Measurements from ENCODE around the gene FUT4.

GRCh38 chr11:94595076-94595475 is 51.4 kb downstream of the FUT4 start:
- TF ChIP-seq CTCF (IDR thresholded peaks at IDR 0.05) (no peak), POLR2AphosphoS5 (IDR thresholded peaks at IDR 0.05) (no peak), EP300 (IDR thresholded peaks at IDR 0.05) (no peak), POLR2A (IDR thresholded peaks at IDR 0.05) (no peak)

Measured in sigmoid colon (tissue), 4 donors.